Measurements from ENCODE around the gene CYLD. TPM values are rescaled to one million over a fixed set of nuclear protein-coding genes. Genes with fewer than 3 reads are reported as not detected.

CYLD gene
- total and polyA plus RNA-seq, 2 experiments from 2014 or later, result 6.9 to 30.9 TPM

- Mint-ChIP-seq H3K4me3 (no peak overlapping the region), H3K9me3 (peaks cover 5% of the 10 kb centered on the region; the same call in 1 of the 3 replicates), H3K27ac (no peak overlapping the region), H3K27me3 (ENCODE audit: insufficient read depth, low read depth, poor library complexity) (peaks cover 5% of the 10 kb centered on the region), H3K36me3 (ENCODE audit: low read depth) (no peaks in the 10 kb centered on the region), H3K4me1 (no peaks in the 10 kb centered on the region)
- no peak for TF ChIP-seq REST (IDR thresholded peaks at IDR 0.05; ENCODE audit: unreplicated experiment)
- no peak for TF ChIP-seq CREB1 (CRISPR knock-in tag; IDR thresholded peaks at IDR 0.05; ENCODE audit: low read depth)
- TF ChIP-seq ZNF462 (CRISPR knock-in tag; IDR thresholded peaks at IDR 0.05), result no peak
- no peak for TF ChIP-seq ZNF331 (CRISPR knock-in tag; IDR thresholded peaks at IDR 0.05; ENCODE audit: low read depth)
- no peak for TF ChIP-seq NANOG (IDR thresholded peaks at IDR 0.05; ENCODE audit: borderline replicate concordance)
- TF ChIP-seq ETS1 (IDR thresholded peaks at IDR 0.05), result no peak
- no peak for TF ChIP-seq STAT1 (IDR thresholded peaks at IDR 0.05; ENCODE audit: unreplicated experiment)
- TF ChIP-seq JUNB (IDR thresholded peaks at IDR 0.05; ENCODE audit: unreplicated experiment), result no peak
- no peak for TF ChIP-seq EZH2 (IDR thresholded peaks at IDR 0.05; ENCODE audit: low read depth, unreplicated experiment)
- no peak for TF ChIP-seq POLR2AphosphoS5 (IDR thresholded peaks at IDR 0.05; ENCODE audit: low read depth)
- no peak for TF ChIP-seq EZH2phosphoT487 (IDR thresholded peaks at IDR 0.05; ENCODE audit: unreplicated experiment)
- TF ChIP-seq ZNF114 (CRISPR knock-in tag; IDR thresholded peaks at IDR 0.05), result no peak
- TF ChIP-seq CTCF (conservative IDR thresholded peaks at IDR 0.05; ENCODE audit: low read depth in 2 of 2), result no peak
- Histone ChIP-seq H3K4me3 (no peak overlapping the region), H3K4me2 (no peak overlapping the region), H3K79me2 (replicated peaks; ENCODE audit: insufficient read depth) (no peaks in the 10 kb centered on the region), H3K36me3 (ENCODE audit: insufficient read depth) (no peaks in the 10 kb centered on the region), H3K27me3 (ENCODE audit: insufficient read depth) (no peaks in the 10 kb centered on the region), H3K9me2 (ENCODE audit: insufficient read depth) (0 out of 2 replicates have a peak, but pooled peaks cover 4% of the 10 kb centered on the region), H2AFZ (no peak overlapping the region), H3K27ac (ENCODE audit: low read depth) (no peak overlapping the region), H3F3A (replicated peaks; ENCODE audit: low read depth) (no peaks in the 10 kb centered on the region), H4K20me1 (replicated peaks; ENCODE audit: insufficient read depth) (no peaks in the 10 kb centered on the region), H3K4me1 (ENCODE audit: insufficient read depth) (no peaks in the 10 kb centered on the region)
- no peak for ATAC-seq
- DNase-seq (ENCODE audit: low spot score), result no peak
These were observed 85.0 kb downstream of the CYLD start for GRCh38 chr16:50826797-50827316.

Measured in GM23338 (cell line).